AG10803 (cell line): ENCODE results near the gene PACS1.

ENCODE experiments used
- DNase-seq: peaks from one replicate; pipeline ENCODE4 v3.0.0; 2010; ENCODE audit warnings: low read depth
- H3K4me3 ChIP-seq: 2 replicates; pipeline ENCODE4 v1.5.1; 2011; ENCODE audit warnings: mild to moderate bottlenecking, low read length, control low read depth
- TF ChIP-seq, protein P1 (sequence below): conservative IDR thresholded peaks from 2 replicates; pipeline ENCODE4 v1.5.1; 2011; ENCODE audit warnings: mild to moderate bottlenecking, low read length, control low read depth, inconsistent platforms

Gene PACS1

DNA sequence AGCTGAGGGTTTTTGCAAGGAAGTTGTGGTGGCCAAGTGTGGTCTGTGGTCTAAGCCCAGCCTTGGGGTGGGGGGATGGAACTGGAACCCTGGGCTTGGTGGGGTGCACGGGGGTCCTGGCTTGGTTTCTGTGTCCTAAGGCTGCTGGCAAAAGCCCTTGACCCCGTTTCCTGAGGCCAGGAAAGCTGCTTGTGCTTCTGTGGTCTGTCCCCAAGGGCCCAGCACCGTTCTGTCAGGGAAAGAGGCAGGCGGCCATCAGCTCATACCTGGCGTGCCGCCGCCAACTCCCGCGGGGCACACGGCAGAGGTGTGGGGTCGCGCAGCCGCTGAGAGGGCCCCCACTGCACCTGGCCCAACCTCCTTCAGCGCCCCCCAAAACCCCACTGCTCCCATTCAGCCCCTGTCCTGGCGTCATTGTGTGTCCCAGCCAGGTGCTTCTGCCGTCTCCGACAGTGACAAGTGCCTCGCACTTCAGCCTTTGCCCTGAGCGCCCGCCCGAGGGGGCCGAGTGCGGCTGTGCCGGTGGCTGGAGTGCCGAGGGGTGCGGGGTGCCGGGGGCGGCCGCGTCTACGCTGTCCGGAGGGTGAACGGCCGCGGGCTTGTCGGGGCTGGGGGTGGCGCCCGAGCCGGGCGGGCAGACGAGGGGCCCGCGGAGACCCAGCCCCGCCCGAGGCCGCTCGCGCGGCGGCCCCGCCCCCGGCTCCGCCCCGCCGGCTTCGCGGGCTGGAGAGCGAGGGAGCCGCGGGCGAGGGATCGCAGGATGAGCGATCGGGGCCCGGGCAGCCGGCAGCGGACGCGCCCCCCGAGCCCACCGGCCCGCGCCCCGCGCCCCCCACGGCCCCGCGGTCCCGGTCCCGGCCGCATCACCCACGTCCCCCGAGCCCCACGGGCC lies 207.6 kb downstream of the PACS1 start, which contains the start of gene CNIH2:
TSS of gene CNIH2 (plus strand) at position 705 of the 892 bp plus-strand sequence. CDS start 282 bp downstream, outside the sequence.
- DNase-seq: no peak
- TF ChIP-seq, protein P1, sequence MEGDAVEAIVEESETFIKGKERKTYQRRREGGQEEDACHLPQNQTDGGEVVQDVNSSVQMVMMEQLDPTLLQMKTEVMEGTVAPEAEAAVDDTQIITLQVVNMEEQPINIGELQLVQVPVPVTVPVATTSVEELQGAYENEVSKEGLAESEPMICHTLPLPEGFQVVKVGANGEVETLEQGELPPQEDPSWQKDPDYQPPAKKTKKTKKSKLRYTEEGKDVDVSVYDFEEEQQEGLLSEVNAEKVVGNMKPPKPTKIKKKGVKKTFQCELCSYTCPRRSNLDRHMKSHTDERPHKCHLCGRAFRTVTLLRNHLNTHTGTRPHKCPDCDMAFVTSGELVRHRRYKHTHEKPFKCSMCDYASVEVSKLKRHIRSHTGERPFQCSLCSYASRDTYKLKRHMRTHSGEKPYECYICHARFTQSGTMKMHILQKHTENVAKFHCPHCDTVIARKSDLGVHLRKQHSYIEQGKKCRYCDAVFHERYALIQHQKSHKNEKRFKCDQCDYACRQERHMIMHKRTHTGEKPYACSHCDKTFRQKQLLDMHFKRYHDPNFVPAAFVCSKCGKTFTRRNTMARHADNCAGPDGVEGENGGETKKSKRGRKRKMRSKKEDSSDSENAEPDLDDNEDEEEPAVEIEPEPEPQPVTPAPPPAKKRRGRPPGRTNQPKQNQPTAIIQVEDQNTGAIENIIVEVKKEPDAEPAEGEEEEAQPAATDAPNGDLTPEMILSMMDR: no peak
- no peak within 1 kb of the TSS for H3K4me3 ChIP-seq

DNA sequence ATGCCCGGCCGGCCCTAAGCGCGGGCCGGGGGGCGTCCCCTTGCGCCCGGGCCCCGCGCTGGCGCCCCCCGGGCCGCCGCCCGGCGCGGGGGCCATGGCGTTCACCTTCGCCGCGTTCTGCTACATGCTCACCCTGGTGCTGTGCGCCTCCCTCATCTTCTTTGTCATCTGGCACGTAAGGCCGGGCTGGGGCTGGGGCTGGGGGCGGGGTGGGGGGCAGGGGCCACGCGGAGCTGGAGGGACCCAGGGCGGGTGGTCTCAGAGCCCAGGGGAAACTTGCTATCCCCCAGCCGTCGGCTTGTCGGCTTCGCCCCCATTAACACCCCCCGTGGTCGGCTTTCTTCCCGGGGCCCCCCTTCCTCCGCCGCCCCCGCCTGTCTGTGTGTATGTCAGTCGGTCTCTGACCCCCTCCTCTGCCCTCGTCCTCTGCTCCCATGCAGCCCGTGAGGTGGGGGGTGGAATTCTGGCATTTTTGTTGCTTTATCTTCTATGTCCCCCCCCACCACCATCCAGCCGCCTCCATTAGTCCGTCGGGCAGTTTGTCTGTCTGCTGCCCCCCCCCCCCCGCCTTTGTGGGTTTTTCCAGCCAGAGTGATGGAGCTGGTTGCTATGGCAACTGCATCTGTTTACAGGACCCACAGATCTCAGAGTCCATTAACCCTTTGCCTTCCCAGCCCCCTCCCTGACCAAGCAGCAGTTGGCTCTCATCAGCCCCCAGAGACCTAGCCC lies 208.5 kb downstream of the PACS1 start:
- TF ChIP-seq, protein P1: no peak
- no peak overlapping the region for H3K4me3 ChIP-seq
- peak; percentile 20 for DNase-seq

DNA sequence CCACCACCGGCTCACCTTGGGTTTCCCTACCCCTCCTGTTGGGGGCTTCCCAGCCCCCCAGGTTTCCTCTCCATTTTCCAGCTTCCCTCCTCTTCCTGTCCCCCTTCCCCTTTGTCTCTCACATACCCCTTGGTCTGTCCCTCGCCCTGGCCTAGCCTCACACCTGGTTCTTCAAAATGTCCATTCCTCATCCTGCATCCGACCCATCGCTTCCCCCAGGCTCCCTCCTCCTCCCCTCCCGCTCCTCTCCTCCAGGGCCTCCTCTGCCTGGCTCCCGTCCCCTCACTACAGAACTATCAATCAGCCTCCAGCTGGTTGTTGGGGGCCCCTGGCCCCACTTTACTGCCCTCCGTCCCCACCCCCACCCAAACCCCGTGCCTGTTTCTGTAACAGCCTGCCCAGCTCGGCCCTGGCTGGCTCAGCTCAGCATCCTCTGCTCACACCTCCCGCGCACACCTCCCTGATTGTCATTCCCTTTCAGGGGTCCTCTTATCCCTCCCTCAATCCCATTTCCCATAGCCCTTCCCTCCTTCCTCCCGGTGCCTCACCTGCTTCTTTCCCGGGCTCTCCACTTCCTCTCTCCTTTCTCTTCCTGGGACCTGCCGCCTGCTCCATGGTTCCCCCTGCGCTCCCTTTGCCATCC lies 209.1 kb downstream of the PACS1 start:
- TF ChIP-seq, protein P1: no peak
- no peak for DNase-seq
- H3K4me3 ChIP-seq: no peak overlapping the region

DNA sequence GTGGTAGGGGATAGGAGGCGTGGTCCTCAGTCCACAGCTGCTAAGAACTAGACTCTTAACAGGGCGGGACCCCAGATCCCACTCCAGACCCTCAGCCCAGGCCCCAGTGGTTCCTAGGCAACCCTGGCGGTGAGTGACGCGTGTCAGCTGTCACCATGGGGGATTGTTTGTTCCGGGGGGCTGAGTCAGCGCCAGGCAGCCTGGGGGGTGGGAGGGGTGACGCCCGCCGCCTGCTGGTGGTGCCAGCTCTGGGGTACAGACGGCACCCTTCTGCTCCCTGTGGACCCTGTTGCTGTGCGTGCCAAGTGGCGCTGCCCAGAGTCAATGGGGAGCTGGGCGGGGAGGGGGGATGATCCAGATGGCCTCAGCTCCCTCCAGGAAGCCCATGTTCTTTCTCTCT lies 210.4 kb downstream of the PACS1 start:
- TF ChIP-seq, protein P1: no peak
- no peak for DNase-seq

GRCh38 chr11:66281001-66281400 lies 210.9 kb downstream of the PACS1 start:
- no peak for DNase-seq
- no peak overlapping the region for H3K4me3 ChIP-seq
- TF ChIP-seq, protein P1: no peak

More for the DNA sequence above, 210.4 kb downstream of the PACS1 start:
- no peak overlapping the region for H3K4me3 ChIP-seq

GRCh38 chr11:66281776-66282467 lies 211.8 kb downstream of the PACS1 start:
- DNase-seq: no peak
- TF ChIP-seq, protein P1: no peak
- no peak overlapping the region for H3K4me3 ChIP-seq
